Right cardiac atrium (tissue), 5 donors: ENCODE results near the gene SIAH3. TPM values are rescaled to one million over a fixed set of nuclear protein-coding genes. Genes with fewer than 3 reads are reported as not detected.

ENCODE experiments used
- ATAC-seq, 2 donors: fragments of 200-7000 bp; cut with Tn5 transposase; one replicate each; pipeline versions ENCODE4 v1.8.0 to v1.9.1; 2020; ENCODE audit warnings: moderate library complexity in 2 of 2, mild to moderate bottlenecking in 1 of 2
- DNase-seq, 3 donors: peaks; one replicate each; pipeline ENCODE4 v3.0.0-alpha.2; 2020
- H3K27ac ChIP-seq: one replicate; pipeline ENCODE4 v1.5.1; 2013; ENCODE audit warnings: mild to moderate bottlenecking, low read length, control low read depth, moderate library complexity
- H3K27me3 ChIP-seq: one replicate; pipeline ENCODE4 v1.6.1; 2013; ENCODE audit not compliant: control insufficient read depth, insufficient read depth
- H3K4me1 ChIP-seq: one replicate; pipeline ENCODE4 v1.6.1; 2013; ENCODE audit warnings: low read length; ENCODE audit not compliant: control insufficient read depth, insufficient read depth
- H3K4me3 ChIP-seq: one replicate; pipeline ENCODE4 v1.5.1; 2013; ENCODE audit warnings: low read length, control low read depth
- H3K9me3 ChIP-seq: one replicate; pipeline ENCODE4 v1.6.1; 2013; ENCODE audit warnings: low read length; ENCODE audit not compliant: control insufficient read depth
- WGBS: extraction: QIAGEN DNeasy Blood & Tissue Kit; methylation state at CpG from one replicate; pipeline ENCODE4 v1.1.7; 2013; 5-methylcytosine and 5-hydroxymethylcytosine counted together
- intact Hi-C, 4 donors: fragments of 100-400 bp; cut with DNase I; formaldehyde crosslinking; loops; one replicate each; pipeline versions ENCODE4 v1.11.0 to v1.14.0; 2022 to 2023
- polyA plus RNA-seq: library from polyadenylated mRNA; stranded (reverse); fragments of 200-250 nt; gene quantifications from one replicate; pipeline ENCODE4 v1.2.3, GENCODE V29; 2013
- total RNA-seq, 4 donors: library from RNA; stranded (reverse); fragmentation: NEBNext Ultra II Directional; extraction: Animal tissue kit (Norgen Biotek cat#: 25700); gene quantifications; one replicate each; pipeline ENCODE4 v1.2.1, GENCODE V29; 2021
- donor health status: healthy with polysubstance abuse.
- donor health status: DM: no; HTN: yes; CAD: no.
- donor health status: DM: no; HTN: no; CAD: no.
- donor health status: DM: no; HTN: yes; CAD: no; lungs with severe emphysema.
- donor health status: DM: yes; HTN: yes; CAD: no.

Gene SIAH3
- total and polyA plus RNA-seq, 5 donors: not detected

GRCh38 chr13:45820106-45820838, 31.3 kb downstream of the SIAH3 start:
- H3K4me3 ChIP-seq: no peak overlapping the region
- WGBS: 88% methylated on average over 18 of the region's 18 CpGs
- no peak for DNase-seq

GRCh38 chr13:45817833-45818232, 33.7 kb downstream of the SIAH3 start:
- H3K4me3 ChIP-seq: no peak overlapping the region
- WGBS: 57% methylated on average over 2 of the region's 2 CpGs
- H3K27me3 ChIP-seq: no peaks in the 10 kb centered on the region
- no peak overlapping the region for H3K27ac ChIP-seq
- ATAC-seq: no peak
- no peak for DNase-seq
- intact Hi-C loops: no loop called here
- no peaks in the 10 kb centered on the region for H3K9me3 ChIP-seq
- no peaks in the 10 kb centered on the region for H3K4me1 ChIP-seq

More at GRCh38 chr13:45820106-45820838, 31.3 kb downstream of the SIAH3 start:
- H3K27ac ChIP-seq: no peak overlapping the region
- no peaks in the 10 kb centered on the region for H3K27me3 ChIP-seq
- no peak for ATAC-seq
- intact Hi-C loops: no loop called here
- H3K4me1 ChIP-seq: peaks cover 2% of the 10 kb centered on the region
- H3K9me3 ChIP-seq: no peaks in the 10 kb centered on the region

GRCh38 chr13:45816427-45816826, 35.1 kb downstream of the SIAH3 start:
- 81% methylated on average over 6 of the region's 6 CpGs for whole genome bisulfite sequencing
- H3K27ac ChIP-seq: no peak overlapping the region
- no peak for DNase-seq
- intact Hi-C loops: no loop called here
- no peak overlapping the region for H3K4me3 ChIP-seq
- no peak for ATAC-seq
- H3K9me3 ChIP-seq: no peaks in the 10 kb centered on the region
- no peaks in the 10 kb centered on the region for H3K4me1 ChIP-seq
- no peaks in the 10 kb centered on the region for H3K27me3 ChIP-seq

GRCh38 chr13:45812695-45813372, 38.7 kb downstream of the SIAH3 start:
- DNase-seq (no peak), ATAC-seq (peak in 1 of 2 donors; percentile 36)
- H3K4me1 ChIP-seq: no peaks in the 10 kb centered on the region
- intact Hi-C loops: no loop called here
- no peak overlapping the region for H3K27ac ChIP-seq
- 77% methylated on average over 6 of the region's 6 CpGs for WGBS
- no peaks in the 10 kb centered on the region for H3K9me3 ChIP-seq
- no peaks in the 10 kb centered on the region for H3K27me3 ChIP-seq
- no peak overlapping the region for H3K4me3 ChIP-seq

- ATAC-seq (no peak), DNase-seq (no peak)
- intact Hi-C loops: no loop called here
- H3K9me3 ChIP-seq: no peaks in the 10 kb centered on the region
- no peak overlapping the region for H3K27ac ChIP-seq
- H3K4me3 ChIP-seq: no peak overlapping the region
- H3K4me1 ChIP-seq: no peaks in the 10 kb centered on the region
- 79% methylated on average over 6 of the region's 6 CpGs for WGBS
- H3K27me3 ChIP-seq: no peaks in the 10 kb centered on the region
Observed at GRCh38 chr13:45811891-45812694, 39.5 kb downstream of the SIAH3 start.

GRCh38 chr13:45809801-45810394, 41.7 kb downstream of the SIAH3 start:
- DNase-seq (no peak), ATAC-seq (no peak)
- no peaks in the 10 kb centered on the region for H3K4me1 ChIP-seq
- WGBS: 64% methylated on average over 7 of the region's 7 CpGs
- no peak overlapping the region for H3K4me3 ChIP-seq
- H3K27ac ChIP-seq: no peak overlapping the region
- H3K27me3 ChIP-seq: no peaks in the 10 kb centered on the region
- no peaks in the 10 kb centered on the region for H3K9me3 ChIP-seq
- intact Hi-C loops: loop anchor here in 1 of 4 donors (10.0 kb wide), 1 partner anchor 315 kb away; no protein-coding TSS in a partner anchor

- ATAC-seq: no peak
- 90% methylated on average over 6 of the region's 6 CpGs for WGBS
- H3K27ac ChIP-seq: no peak overlapping the region
- intact Hi-C loops: loop anchor here in 1 of 4 donors (10.0 kb wide), 1 partner anchor 316 kb away; no protein-coding TSS in a partner anchor
- H3K27me3 ChIP-seq: no peaks in the 10 kb centered on the region
- no peaks in the 10 kb centered on the region for H3K9me3 ChIP-seq
- no peak for DNase-seq
- no peaks in the 10 kb centered on the region for H3K4me1 ChIP-seq
- H3K4me3 ChIP-seq: no peak overlapping the region
Observed at GRCh38 chr13:45808925-45809324, 42.6 kb downstream of the SIAH3 start.

GRCh38 chr13:45807520-45808099, 43.9 kb downstream of the SIAH3 start:
- Histone ChIP-seq H3K4me1 (no peaks in the 10 kb centered on the region), H3K9me3 (no peaks in the 10 kb centered on the region), H3K27me3 (no peaks in the 10 kb centered on the region), H3K4me3 (no peak overlapping the region), H3K27ac (no peak overlapping the region)
- ATAC-seq: peak in 1 of 2 donors; percentile 54
- DNase-seq: no peak
- WGBS: 41% methylated on average over 3 of the region's 3 CpGs
- intact Hi-C loops: loop anchor here in 1 of 4 donors (10.0 kb wide), 1 partner anchor 317 kb away; no protein-coding TSS in a partner anchor

- DNase-seq: no peak
- Histone ChIP-seq H3K27me3 (no peaks in the 10 kb centered on the region), H3K4me1 (no peaks in the 10 kb centered on the region), H3K4me3 (no peak overlapping the region), H3K9me3 (no peaks in the 10 kb centered on the region), H3K27ac (no peak overlapping the region)
- ATAC-seq: no peak
- WGBS: 79% methylated on average over 5 of the region's 5 CpGs
- intact Hi-C loops: loop anchor here in 1 of 4 donors (10.0 kb wide), 1 partner anchor 324 kb away; no protein-coding TSS in a partner anchor
Observed at GRCh38 chr13:45800485-45800884, 51.1 kb downstream of the SIAH3 start.

GRCh38 chr13:45799451-45799850, 52.1 kb downstream of the SIAH3 start:
- no peak overlapping the region for H3K27ac ChIP-seq
- H3K9me3 ChIP-seq: no peaks in the 10 kb centered on the region
- no peaks in the 10 kb centered on the region for H3K27me3 ChIP-seq
- ATAC-seq (peak; percentile 68 to 87), DNase-seq (peak in 2 of 3 donors; percentile 63 to 67)
- no peaks in the 10 kb centered on the region for H3K4me1 ChIP-seq
- WGBS: 35% methylated on average over 3 of the region's 3 CpGs
- intact Hi-C loops: no loop called here
- H3K4me3 ChIP-seq: no peak overlapping the region
